HG02885 (cell line): ENCODE measurements around the gene CABYR.

ENCODE experiments used
- ATAC-seq: cut with Tn5 transposase; IDR thresholded peaks from one replicate; pipeline ENCODE4 v1.9.1; 2021; ENCODE audit warnings: mild to moderate bottlenecking; ENCODE audit not compliant: unreplicated experiment, poor library complexity

CABYR gene

GRCh38 chr18:24188120-24188519 is 49.3 kb downstream of the CABYR start:
- ATAC-seq = no peak

GRCh38 chr18:24189007-24189528 is 50.2 kb downstream of the CABYR start:
- peak; percentile 83 for ATAC-seq

GRCh38 chr18:24189664-24190346 is 50.9 kb downstream of the CABYR start:
- ATAC-seq = no peak

- ATAC-seq = no peak
Measured at GRCh38 chr18:24190590-24190989, 51.7 kb downstream of the CABYR start.

DNA sequence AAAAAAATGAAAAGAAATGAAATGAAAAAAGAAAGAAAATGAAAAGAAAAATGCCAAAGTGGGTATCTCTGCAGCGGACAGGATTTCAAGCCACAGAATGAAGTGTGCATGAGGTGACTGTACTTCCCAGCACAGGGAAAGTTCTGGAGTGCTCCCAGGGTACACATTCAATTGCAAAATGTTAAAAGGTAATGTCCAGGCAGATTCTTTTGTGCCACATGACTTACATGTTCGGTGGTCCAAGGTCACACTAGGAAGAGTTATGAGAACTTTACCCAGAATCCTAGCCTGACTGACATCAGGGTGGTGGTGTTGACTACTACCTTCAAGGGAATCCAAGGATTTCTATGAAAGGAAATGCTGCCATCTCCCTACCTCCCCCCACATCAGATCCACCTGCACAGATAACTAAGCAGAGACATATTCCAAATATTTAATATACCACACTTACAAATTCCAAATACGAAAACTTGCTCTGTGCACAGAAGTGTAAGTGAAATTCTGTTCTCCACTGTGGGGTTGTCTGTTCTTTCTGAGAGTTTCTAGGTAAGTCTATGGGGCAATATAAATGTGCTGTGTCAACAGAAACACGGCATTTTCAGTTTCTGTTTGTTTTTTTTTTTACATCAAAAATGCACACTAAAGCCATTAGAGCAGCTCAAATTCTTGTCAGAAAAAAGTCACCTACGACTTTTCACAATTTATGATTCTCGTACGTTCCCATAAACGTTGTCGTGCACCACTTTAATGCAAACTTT is 56.6 kb downstream of the CABYR start:
- ATAC-seq = no peak

GRCh38 chr18:24196764-24197163 is 57.9 kb downstream of the CABYR start:
- ATAC-seq = no peak

DNA sequence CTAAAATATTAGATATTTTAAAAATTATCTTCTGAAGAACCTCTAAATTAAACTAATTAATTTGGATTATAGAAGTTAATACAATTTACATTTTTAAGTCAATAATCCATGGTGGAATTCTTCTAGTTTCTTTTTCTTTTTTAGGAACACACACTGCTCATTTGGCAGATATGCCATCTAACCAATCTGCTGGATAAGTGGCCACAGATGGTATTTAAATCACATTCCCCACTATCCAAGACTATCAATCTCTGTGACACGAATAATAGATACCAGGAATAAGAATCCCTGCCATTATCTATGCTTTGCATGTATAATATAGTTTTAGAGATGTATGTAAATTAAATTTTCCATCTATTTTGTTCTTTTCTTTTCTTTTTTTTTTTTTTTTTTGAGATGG is 58.5 kb downstream of the CABYR start:
- no peak for ATAC-seq

GRCh38 chr18:24198461-24198860 is 59.6 kb downstream of the CABYR start:
- ATAC-seq = no peak

DNA sequence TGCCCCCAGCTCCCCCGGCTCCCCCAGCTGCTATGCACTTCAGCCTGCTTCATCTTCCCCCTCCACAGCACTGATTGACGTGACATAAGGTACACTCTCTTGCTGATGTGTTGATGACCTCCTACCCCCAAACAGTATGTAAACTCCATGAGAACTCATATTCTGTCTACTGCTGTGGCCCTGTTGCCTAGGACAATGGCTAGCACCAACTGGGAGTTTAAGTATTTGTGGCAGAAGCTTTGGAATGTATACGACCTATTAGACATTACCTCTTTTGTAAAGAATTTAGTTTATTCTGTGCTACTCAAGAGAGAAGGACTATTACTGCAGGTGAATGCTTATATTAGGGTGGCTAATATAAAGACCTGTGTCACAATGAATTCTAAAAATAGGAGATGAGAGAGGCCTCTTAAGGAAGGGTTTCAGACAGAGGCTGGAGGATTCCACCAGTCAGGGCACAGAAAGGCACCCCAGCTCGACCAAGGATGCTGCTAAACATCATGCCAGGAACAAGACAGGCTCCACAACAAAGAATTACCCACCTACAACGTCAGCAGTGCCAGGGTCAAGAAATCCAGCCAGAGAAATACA is 60.6 kb downstream of the CABYR start:
- no peak for ATAC-seq

DNA sequence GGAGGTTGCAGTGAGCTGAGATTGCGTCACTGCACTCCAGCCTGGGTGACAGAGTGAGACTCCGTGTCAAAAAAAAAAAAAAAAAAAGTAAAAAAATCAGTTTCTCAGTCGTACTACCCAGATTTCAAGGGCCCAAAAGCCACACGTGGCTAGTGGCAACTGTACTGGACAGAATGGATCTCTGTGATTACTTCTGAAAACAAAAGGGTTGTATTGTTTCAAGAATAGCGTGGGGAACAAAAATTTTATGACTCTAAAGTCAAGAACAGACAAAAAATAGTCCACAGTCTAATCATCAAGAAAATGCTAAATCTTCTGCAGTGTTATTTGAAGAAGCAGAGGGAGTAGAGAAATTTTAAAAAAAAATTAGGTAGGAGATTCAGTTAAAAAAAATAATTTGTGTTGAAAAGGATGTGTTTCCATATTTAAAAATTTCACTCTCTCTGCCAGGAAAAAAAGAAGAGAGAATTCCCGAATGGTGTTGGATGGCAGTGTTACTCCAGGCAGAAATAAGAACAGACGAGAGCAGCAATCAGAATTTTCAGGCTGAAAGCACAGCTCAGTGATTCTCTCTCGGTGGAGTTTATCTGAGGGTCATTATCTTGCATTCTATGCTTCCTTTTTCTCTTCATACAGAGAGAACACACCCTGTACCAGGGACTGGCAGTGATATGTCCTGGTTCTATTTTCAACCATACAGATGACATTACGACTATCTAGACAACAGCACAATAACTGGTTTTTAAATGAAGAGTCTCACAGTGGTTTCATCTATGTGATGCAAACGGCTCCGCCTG is 61.8 kb downstream of the CABYR start:
- no peak for ATAC-seq

DNA sequence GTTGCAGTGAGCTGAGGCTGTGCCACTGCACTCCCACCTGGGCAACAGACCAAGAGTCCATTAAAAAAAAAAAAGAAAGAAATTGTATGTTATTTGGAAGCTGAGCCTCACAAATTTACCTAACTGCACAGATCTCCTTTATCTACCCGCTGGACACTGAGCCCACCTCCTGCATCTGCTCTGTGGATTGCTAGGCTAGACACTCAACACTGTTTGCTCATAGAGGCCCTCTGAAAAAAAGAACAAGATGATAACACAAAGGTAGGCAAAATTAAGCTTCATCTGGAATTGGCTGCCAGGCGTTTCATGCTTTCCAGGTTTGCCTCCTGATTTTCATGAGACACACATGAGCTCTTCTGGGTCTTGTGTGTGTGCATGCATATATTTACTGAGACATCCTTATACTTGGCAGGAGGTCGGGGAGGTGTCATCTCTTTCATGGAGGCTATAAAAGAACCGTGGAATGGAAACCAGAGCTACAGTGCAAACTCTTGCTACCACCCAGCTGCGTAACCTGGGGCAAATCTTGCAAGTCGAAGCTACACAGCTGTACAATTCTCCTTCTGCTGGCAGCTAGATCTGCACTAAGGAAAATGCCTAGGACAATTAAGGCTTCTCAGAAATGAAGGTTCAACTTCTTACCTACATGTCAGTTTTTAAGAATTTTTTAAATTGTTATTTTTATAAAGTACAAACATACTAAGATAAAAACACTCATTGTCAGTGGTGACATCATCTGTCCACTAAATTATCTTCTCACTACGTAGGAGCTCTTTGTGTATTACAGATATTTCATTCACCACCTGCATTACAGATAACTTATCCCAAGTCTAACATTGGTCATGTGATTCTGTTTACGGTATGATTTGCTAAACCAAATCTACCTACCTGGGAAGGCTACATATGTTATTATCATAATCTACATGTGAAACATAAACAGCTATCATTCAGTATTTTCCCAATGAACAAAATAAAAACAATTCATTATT is 63.1 kb downstream of the CABYR start:
- ATAC-seq = no peak

DNA sequence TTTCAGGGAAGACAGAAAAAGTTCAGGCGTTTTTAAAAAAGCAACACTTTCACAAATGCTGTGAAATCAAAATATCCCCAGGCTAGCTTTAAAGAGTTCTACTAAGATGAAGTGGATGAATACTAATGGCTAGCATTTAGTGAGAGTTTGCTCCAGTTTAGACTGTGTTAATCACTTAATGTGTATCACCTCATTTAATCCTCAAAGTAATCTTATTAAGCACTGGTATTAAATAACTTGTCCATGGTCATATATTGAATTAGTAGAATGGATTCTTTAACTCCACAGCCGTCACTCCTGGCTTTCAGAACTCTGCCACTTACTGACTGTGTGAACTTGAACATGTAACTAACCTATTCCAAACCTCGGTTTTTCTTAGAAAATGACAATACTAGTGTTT is 66.0 kb downstream of the CABYR start:
- no peak for ATAC-seq

- ATAC-seq = no peak
Measured at GRCh38 chr18:24208270-24209035, 69.6 kb downstream of the CABYR start.

DNA sequence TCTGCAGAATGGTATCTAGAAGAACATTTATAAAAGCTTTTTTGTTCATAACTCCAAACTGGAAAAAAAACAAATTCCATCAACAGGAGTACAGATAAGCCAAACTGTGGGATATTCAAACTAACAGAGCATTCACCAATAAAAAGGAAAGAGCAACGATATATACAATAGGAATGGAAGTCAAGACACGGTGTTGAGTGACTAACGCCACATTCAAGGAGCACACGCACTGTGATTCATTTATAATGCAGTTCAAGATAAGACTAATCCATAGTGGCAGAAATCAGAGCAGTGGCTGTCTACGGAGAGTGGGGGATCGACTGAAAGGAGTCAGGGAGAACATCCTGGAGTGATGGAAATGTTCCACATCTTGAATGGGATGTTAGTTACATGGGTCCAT is 70.7 kb downstream of the CABYR start:
- ATAC-seq = no peak
